AG04450 (cell line): Measurements from ENCODE around the gene PRR7. TPM values are rescaled to one million over a fixed set of nuclear protein-coding genes. Genes with fewer than 3 reads are reported as not detected.

Source experiments
- CTCF ChIA-PET: fragments of 300-600, 350-600 bp; formaldehyde crosslinking; extraction: SDS; loops from one replicate; lab custom pipeline; 2022; ENCODE audit warnings: antibody characterized with exemption, inconsistent platforms; lab: Charles Lee
- POLR2A ChIA-PET: fragments of 350-600 bp; formaldehyde crosslinking; extraction: SDS; loops from one replicate; lab custom pipeline; 2021; ENCODE audit warnings: antibody characterized with exemption, inconsistent platforms; lab: Yijun Ruan, JAX
- DNase-seq: peaks from one replicate; pipeline ENCODE4 v3.0.0-alpha.2; 2011; ENCODE audit warnings: low read depth, low spot score
- H3K27ac ChIP-seq: one replicate; pipeline ENCODE4 v1.5.1; 2012; ENCODE audit warnings: low read depth, low read length, control low read depth
- H3K27me3 ChIP-seq: one replicate; pipeline ENCODE4 v1.6.0; 2012; ENCODE audit warnings: low read length; ENCODE audit not compliant: control insufficient read depth, insufficient read depth
- H3K4me3 ChIP-seq: 2 replicates; pipeline ENCODE4 v1.5.1; 2011; ENCODE audit warnings: mild to moderate bottlenecking, low read depth, low read length, control low read depth
- H3K9me3 ChIP-seq: 2 replicates; pipeline ENCODE4 v1.5.1; 2012; ENCODE audit warnings: low read length; ENCODE audit not compliant: control insufficient read depth, insufficient read depth
- CTCF ChIP-seq: IDR thresholded peaks from 2 replicates; pipeline ENCODE4 v1.5.1; 2011; ENCODE audit warnings: low read depth, low read length, control low read depth, inconsistent platforms
- polyA plus RNA-seq: library from polyadenylated mRNA; depleted of rRNA; stranded (reverse); fragments of >200 nt; gene quantifications from 2 replicates; pipeline ENCODE4 v1.2.3, GENCODE V29; 2011

Gene PRR7
- polyA plus RNA-seq, 1 experiment: 1.0 TPM

GRCh38 chr5:177447611-177448243 lies 1.1 kb downstream of the PRR7 start:
- ChIA-PET CTCF (interaction anchor here (1.1 to 15.6 kb wide), 8 partner anchors 9 to 138 kb away, joined by 3 to 205 read pairs (median 6); no protein-coding TSS in a partner anchor), POLR2A (interaction anchor here (0.8 to 2.8 kb wide), 6 partner anchors 9 to 58 kb away, joined by 3 to 15 read pairs (median 6); partner anchors contain the start of gene GRK6)
- Histone ChIP-seq H3K27me3 (no peaks in the 10 kb centered on the region), H3K27ac (peak overlapping the region; percentile 39), H3K4me3 (peak overlapping the region; percentile 73), H3K9me3 (no peaks in the 10 kb centered on the region)
- no peak for TF ChIP-seq CTCF
- no peak for DNase-seq

- no peak for DNase-seq
- H3K27ac ChIP-seq: no peak overlapping the region
- H3K27me3 ChIP-seq: no peaks in the 10 kb centered on the region
- POLR2A ChIA-PET: interaction anchor here (1.1 to 2.8 kb wide), 4 partner anchors 9 to 58 kb away, joined by 3 to 12 read pairs (median 6); partner anchors contain the start of gene GRK6
- H3K4me3 ChIP-seq: no peak overlapping the region
- no peaks in the 10 kb centered on the region for H3K9me3 ChIP-seq
- CTCF ChIA-PET: interaction anchor here (0.7 to 15.6 kb wide), 8 partner anchors 9 to 139 kb away, joined by 3 to 205 read pairs (median 6); no protein-coding TSS in a partner anchor
- no peak for TF ChIP-seq CTCF
Measured at GRCh38 chr5:177448244-177448950, 1.8 kb downstream of the PRR7 start.

- ChIA-PET CTCF (interaction anchor here (1.5 to 15.6 kb wide), 6 partner anchors 8 to 140 kb away, joined by 4 to 205 read pairs (median 18); partner anchors contain the start of gene PFN3), POLR2A (interaction anchor here (0.6 to 2.8 kb wide), 2 partner anchors 16 to 59 kb away, joined by 4 to 12 read pairs; no protein-coding TSS in a partner anchor)
- no peak for TF ChIP-seq CTCF
- Histone ChIP-seq H3K27ac (no peak overlapping the region), H3K27me3 (no peaks in the 10 kb centered on the region), H3K9me3 (no peaks in the 10 kb centered on the region), H3K4me3 (no peak overlapping the region)
- no peak for DNase-seq
Measured at GRCh38 chr5:177449140-177450061, 2.8 kb downstream of the PRR7 start.

- DNase-seq: no peak
- Histone ChIP-seq H3K27me3 (no peaks in the 10 kb centered on the region), H3K9me3 (no peaks in the 10 kb centered on the region), H3K27ac (no peak overlapping the region), H3K4me3 (no peak overlapping the region)
- no peak for TF ChIP-seq CTCF
- ChIA-PET CTCF (interaction anchor here (6.6 to 15.6 kb wide), 2 partner anchors 48 to 61 kb away, joined by 90 to 205 read pairs; partner anchors contain the start of gene PFN3), POLR2A (interaction anchor here (0.6 to 0.9 kb wide), 3 partner anchors 39 to 58 kb away, joined by 3 read pairs; no protein-coding TSS in a partner anchor)
Measured at GRCh38 chr5:177450667-177451424, 4.2 kb downstream of the PRR7 start.
